KBM-7 (cell line): ENCODE measurements around the gene TPD52L1.

Experiments used
- DNase-seq: peaks from one replicate; pipeline ENCODE4 v3.0.0-alpha.2; 2015
- in situ Hi-C: fragments of 300-500 bp; cut with MboI; formaldehyde crosslinking; loops from 2 replicates; pipeline ENCODE4 v1.14.3; 2020; ENCODE audit warnings: low sequenced_read_pairs, low pct_unique_long_range_greater_than_20kb, mixed read lengths

Gene TPD52L1

DNA sequence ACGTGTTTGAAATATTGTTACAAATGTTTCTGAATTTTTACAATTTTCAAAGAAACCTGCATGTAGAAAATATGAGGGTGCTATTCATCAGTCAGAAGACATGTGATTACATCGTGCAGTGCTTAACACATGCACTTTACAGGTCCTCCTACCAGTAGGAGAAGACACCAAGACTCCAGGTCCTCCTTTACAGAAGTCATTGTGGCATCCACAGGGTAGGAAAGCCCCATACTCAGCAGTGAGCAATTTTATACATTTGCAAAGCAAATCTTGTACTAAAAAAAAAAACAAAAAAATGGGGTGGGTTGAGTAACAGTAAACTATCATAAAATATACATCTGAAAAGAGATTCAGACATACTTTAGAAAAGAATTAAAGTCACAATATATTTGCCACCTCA, 14.0 kb downstream of the TPD52L1 start:
- in situ Hi-C loops, result no loop called here
- DNase-seq, result no peak

DNA sequence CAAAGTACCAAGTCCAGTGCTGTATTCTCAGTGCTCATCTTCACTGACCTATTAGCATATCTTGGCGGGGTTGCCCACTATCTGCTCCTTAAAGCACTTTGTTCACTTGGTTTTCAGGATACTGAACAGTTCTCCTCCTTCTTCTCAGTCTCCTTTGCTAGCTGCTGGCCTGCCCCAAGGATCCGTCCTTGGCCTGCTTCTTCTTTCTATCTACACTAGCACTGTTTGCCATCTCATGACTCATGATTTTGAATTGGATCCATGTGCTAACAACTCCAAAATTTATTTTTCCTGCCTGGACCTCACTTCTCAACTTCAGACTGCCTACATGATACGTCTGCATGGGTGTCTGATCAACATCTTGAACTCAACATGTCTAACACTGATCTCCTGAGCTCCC, 15.5 kb downstream of the TPD52L1 start:
- in situ Hi-C loops, result no loop called here
- DNase-seq, result no peak

DNA sequence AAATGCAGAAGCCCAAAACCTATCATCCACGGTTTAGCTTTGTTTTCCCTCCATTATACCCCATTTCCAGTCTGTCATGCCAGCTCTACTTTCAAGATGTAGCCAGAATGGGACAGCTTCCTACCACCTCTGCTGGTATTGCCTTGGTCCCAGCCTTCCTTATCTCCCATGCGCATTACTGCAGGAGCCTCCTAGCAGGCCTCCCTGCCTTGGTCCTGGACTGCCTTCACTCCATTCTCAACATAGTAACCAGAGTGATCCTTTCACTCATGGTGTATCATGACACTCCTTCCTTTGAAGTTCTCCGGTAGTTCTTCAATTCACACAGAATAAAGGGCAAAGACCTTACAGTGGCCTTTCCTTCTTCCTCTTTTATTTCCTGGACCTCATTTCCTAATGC, 15.9 kb downstream of the TPD52L1 start:
- in situ Hi-C loops, result no loop called here
- no peak for DNase-seq

DNA sequence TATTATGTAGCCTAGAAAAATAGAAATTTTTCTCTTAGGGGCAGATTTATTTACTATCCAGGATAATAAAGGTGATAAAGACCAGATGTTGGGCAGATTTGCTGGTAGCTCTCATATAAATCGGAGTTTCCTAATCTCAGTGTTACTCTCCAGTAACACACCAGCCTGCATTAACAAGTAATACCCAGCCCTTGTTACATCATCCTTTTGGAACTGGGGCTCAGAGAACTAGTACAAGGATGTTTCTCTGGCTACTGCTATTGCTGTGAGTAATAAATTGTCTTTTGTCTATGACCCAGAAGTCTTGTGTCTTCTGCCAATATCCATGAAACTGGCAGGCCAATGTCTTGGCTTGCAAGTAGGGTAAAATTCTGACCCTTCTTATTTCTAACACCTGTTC, 16.8 kb downstream of the TPD52L1 start:
- in situ Hi-C loops, result no loop called here
- DNase-seq, result no peak

DNA sequence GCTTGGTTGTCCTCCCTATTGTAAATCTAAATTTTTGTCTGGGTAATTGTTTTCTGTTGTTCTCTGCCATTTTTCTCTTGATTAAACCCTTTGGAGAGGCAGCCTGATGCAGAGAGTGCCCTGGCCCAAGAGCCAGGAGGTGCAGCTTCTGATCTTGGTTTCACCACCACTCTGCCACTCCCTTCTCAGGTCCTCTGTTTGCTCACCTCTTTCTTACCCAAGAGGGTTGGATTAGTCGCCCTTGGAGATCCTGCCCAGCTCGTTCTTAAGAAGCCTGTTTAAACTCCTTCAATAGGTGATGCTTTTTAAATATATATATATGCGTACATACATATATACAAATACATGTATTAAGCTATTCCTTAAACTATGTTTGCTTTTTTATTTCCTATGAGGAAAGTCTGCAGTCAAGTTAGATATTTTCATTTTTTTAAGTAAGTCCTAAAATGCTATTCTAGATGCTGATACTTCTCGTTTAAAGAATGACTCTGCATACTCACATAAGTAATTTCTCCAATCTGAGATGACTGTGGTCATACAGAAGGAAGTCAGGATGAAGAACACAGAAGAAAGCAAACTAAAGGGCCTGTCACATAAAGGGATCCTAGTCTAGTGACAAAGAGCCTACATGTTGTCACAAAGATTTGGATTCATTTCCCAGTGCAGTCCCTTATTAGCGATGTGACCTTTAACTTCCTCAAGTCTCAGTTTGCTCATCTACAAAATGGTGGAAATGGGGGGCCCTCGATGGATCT, 19.9 kb downstream of the TPD52L1 start:
- in situ Hi-C loops, result no loop called here

DNA sequence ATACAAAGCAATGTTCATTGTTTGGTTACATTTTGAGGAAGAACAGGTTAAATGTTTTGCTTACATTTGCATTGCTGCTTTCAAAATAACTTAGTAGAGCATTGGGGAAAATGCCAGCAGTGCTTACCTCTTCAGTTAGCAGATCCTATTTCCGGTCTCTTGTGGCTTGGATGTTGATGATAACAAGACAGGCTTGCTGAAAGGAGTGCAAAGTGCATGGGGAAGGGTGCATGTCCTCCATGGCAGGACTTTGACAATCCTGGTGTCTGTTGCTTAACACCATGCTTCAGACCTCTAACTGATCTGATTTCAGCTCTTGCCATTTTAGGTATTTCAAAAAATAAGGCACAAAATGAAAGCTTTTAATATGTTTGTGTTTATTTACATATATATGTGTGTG, 21.1 kb downstream of the TPD52L1 start:
- no peak for DNase-seq
- in situ Hi-C loops, result no loop called here

More for the DNA sequence above, 19.9 kb downstream of the TPD52L1 start:
- no peak for DNase-seq

DNA sequence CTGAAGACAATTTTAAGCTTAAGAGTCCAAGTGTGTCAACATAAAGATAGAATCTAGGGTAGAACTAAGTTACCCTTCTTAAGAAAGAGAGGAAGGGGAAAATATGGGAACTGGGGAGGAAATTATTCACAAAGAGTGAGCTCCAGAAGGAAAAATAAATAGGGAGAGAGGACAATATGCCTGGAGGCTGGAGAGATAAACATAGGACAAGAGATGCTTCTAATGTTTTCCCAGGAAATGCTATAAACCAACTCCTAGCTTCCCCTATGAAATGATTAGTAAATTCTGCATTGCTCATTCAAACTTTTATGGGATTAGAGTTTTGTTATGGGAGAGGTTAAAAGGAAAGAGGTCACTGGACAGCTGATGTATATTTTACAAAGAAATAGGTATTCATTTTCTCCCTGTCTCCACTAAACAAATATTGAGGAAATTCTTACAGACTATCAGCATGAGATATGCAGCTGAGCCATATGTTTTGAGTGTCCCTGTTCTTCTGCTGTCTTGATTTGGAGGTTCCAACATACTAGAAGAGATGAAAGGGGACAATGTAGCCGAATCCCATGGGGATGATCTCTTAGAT, 22.0 kb downstream of the TPD52L1 start:
- no peak for DNase-seq
- in situ Hi-C loops, result no loop called here

DNA sequence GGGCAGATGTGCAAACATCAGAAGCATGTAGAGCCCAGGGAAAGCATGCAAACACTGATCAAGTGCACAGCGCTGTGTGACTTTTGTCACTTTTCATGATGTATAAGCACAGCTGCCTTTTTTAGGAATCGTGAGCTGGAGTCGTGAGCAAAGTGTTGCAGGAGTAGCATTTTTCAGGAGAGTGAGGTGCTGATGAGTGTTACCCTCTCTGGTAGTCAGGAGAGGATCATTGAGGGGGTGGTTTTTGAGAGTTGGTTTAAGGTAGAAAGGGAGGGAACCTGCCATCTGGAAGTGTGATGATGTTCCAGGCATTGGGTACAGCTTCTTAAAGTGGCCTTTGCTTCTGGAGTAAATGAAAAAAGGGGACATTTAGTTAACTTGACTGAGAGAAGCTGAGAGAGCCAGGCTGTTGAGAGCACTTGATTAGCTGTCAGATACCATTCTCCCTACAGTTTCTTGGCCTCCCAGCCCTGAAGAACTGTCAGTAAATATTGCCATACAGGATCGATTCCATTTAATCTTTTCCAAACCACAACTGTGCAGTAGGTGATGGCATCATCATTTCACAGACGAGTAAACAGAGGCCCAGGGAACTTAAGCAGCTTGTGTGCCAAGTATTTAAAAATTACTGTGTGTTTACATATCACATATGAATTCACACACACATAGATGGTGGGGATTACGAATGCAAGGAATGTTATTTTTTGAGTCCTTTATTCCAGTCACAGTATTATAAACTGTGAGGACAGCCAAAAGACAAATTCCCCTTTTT, 28.9 kb downstream of the TPD52L1 start:
- in situ Hi-C loops, result no loop called here

DNA sequence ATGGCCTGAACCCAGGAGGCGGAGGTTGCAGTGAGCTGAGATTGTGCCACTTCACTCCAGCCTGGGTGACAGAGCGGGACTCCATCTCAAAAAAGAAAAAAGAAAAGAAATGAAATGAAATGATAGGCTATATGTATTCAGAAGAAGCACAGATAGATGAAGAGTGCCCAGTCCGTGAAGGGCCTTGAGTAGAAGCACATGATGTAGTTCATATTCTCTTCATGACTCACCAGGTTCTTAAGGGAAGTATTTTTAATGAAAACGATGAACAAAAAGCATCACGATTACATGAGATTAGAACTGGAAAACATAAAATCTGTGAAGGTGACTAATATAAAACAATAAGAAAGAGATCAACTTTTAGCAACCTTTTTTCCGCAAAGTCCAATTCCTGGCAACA, 29.8 kb downstream of the TPD52L1 start:
- in situ Hi-C loops, result no loop called here
- DNase-seq, result no peak

More for the DNA sequence above, 28.9 kb downstream of the TPD52L1 start:
- DNase-seq, result no peak

DNA sequence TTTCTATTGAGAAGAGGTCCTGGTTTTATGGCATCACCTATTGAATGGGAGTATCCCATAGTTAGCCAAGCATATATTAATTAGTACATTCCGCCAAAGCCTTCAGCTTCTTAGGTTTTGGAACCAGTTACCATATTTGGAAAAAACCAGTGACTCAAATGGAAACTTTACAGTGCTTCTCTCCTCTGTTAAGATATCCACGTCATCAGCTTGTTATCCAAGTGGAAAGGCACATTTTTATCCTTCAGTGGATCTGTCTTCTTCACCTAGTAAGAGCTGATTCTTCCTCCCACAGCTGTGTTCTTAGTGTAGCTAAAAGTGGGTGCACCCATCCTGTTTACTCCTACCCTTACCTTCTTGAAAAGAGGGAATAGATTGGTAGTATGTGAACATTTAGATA, 34.5 kb downstream of the TPD52L1 start:
- DNase-seq, result no peak
- in situ Hi-C loops, result no loop called here

DNA sequence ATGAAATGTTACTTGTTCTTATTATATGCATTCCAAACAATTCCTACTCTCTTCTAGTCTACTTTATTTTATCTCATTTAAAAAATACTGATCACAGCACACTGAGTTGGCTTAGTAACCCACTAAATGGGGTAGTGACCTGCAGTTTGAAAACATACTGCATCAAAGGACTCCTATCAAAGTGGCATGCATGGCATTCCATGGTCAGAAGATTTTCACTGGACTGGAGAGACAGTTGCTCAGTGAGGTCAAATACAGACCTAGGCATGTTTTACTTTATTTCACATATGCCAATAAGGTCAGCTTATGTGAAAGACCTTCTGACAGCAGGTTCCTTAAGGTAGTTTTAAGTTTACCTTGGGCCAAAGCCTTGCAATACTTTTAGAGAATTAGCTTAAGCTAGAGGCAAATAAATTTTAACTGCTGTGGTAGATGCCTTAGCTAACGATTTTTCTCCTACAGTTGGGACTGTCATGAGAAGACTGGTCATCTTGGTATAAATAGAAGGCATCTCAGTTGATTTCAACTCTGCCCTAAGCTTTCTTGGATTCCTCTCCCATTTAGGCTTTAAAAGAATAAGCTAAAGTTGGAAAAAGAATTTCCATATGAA, 35.1 kb downstream of the TPD52L1 start:
- in situ Hi-C loops, result no loop called here
- DNase-seq, result no peak

DNA sequence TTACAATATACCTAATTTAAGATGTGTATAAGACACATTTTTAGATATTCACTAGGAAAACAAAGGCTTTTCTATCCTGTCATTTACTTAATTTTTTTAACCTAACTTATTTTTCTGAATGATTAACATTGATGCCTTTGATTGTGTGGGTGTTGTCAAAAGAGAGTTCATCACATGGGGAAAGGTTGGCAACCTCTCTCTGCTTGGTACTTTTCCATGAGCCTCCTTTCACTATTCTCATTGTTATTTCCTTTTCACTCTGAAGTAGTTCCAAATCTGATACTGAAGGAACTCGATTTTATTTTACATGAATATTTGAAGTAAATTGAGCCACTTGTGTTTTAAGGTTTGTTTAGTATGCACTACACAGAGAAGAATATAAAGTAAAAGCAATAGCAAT, 35.9 kb downstream of the TPD52L1 start:
- in situ Hi-C loops, result no loop called here
- no peak for DNase-seq

DNA sequence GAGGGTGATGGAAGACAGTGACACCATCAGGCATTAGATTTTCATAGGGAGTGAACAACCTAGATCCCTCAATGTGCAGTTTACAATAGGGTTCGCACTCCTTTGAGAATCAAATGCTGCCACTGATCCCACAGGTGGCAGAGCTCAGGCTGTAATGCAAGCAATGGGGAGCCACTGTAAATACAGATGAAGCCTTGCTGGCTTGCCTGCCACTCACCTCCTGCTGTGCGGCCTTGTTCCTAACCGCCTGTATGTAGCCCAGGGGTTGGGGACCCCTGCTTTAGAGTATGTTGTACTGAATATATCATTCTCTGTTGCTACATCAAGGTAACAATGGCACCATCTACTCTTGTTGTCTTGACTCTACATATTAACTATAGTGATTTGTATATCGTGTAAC, 37.1 kb downstream of the TPD52L1 start:
- DNase-seq, result no peak
- in situ Hi-C loops, result no loop called here

DNA sequence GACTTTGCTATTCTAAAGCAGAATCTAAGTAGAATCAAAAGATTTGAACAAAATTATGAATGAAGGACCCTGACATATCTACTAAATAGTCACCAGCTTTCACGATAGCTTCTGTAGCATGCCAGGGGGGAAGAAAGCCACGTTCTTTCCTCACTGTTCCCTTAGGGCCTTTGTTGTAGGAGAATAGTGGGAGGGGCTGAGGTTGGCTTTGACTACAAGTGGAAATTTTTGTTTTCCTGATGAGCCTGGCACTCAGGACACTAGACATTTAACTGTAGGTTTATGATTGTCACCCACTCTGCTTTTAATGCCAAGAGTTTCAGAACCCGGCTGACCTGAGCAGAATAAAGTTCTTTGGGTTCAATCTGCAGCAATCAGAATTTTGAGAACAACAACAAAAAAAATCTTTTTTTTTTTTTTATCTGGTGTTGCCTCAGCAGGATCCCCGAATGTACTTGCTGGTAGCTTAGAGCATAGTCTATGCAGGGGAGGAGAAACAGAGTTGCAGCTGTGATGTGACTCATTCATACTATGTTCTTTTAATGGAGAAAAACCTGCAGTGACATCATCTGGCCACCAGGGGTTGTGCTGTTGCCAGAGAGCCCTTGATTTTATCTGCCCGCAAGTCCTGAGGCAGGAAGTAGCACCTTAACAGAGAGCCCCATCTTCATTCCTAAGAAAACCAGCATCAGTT, 38.5 kb downstream of the TPD52L1 start:
- in situ Hi-C loops, result no loop called here
- DNase-seq, result peak; percentile 76

DNA sequence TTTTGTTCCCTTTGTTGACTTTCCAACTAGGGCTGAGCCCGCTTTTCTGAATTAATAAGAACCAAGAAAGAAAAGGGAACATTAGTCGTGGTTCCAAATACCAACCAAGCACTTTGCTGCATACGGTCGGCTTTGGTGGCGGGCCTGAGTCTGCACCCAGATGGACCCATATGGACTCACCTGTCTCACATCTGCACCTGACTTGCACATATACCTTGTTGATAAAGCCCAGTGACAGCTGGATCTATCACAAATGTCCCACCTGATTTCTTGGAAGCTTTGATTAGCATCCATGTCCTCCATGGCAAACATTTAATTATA, 39.0 kb downstream of the TPD52L1 start:
- no peak for DNase-seq
- in situ Hi-C loops, result no loop called here

DNA sequence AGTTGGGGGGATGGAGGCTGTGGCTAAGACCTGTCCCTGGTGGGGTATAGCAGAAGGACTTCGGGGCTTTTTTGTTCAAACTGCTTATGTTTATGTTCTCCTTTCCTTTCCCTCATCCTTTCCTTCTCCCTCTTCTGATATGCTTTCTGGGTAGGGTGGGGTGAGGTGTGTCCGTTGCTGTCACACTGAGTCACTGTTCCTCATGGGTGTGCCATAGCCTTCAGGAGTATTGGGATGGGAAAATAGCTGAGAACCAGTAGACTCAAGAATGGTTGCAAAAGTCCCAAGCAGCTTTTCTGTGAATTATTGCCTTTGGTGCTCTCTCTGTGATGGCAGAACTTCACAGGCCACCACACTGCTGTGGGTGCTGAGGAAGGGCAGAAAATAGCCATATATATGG, 39.6 kb downstream of the TPD52L1 start:
- in situ Hi-C loops, result no loop called here
- DNase-seq, result no peak

DNA sequence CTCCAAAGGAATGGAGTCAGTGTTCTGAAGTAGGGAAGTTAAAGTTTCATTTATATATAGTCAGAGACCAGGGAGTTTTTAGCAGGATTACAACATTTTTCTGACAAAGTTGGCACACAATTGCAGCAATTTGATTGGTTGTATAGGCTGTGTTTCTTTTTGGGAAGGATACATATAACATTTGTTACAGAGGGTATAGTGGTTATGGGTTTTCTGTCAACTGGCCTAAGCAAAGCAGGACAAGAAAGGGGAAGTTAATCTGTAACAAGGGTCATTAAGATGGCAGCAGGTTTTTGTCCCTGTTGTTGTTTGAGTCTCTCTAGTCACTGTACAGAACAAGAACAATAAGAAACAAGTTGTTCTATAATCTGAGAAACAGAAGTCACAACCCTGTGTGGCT, 41.4 kb downstream of the TPD52L1 start:
- in situ Hi-C loops, result no loop called here
- peak; percentile 38 for DNase-seq

DNA sequence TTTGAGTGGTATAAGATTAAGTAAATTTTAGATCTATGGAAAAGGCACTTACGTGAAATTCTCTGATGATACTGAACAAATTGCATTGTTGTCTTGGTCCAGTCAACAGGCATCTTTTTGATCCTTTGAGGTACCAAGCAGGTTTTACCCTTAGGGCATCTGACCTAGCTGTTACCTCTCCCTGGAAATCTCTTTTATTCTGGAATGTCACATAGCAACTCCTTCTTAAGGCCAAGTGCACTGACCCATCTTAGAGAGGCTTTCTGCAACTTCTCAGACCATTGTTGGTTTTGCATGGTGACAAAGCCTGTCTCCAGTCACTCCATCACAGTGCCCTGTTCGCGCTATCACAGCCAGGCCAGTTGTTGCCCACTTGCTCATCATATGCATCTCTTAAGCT, 42.0 kb downstream of the TPD52L1 start:
- DNase-seq, result no peak
- in situ Hi-C loops, result no loop called here

DNA sequence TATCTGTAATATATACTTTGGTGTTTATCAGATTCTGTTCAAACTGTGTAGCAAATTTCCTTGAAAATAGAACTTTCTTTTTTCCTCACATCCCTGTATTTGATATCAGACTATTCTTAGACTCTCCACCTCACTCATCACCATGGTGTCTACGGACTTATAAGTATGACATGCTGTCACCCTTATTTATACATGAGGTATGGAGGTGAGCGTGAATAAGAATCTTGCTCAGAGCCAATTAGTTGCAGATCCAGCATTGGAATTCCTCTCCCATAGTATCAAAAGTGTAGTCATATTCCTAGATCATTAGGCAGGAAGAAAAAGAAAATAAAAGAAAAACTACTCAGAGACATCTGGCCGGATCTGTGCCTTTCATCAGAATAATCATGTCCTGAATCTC, 43.0 kb downstream of the TPD52L1 start:
- in situ Hi-C loops, result no loop called here
- no peak for DNase-seq
